ENCODE data around the gene DCLRE1C.
"Not testable (repeated sequence)": the region's sequence is repeated elsewhere in the genome, so short reads cannot be mapped to it uniquely, and the experiment has no call there.

Gene DCLRE1C

GRCh38 chr10:14910953-14911352 is 42.9 kb downstream of the DCLRE1C start:
- Histone ChIP-seq H3K9me3 (ENCODE audit: control insufficient read depth, low read length) (no peaks in the 10 kb centered on the region), H3K36me3 (ENCODE audit: control insufficient read depth, insufficient read depth, low read length) (no peaks in the 10 kb centered on the region)

GRCh38 chr10:14909101-14909500 is 44.8 kb downstream of the DCLRE1C start:
- no peak overlapping the region for H3K27ac ChIP-seq
- H3K4me3 ChIP-seq (ENCODE audit: low read depth, low read length) = no peak overlapping the region
- H3K36me3 ChIP-seq (ENCODE audit: control insufficient read depth, insufficient read depth, low read length) = no peaks in the 10 kb centered on the region
- H3K4me1 ChIP-seq = no peaks in the 10 kb centered on the region
- TF ChIP-seq CTCF (IDR thresholded peaks at IDR 0.05) = no peak
- H3K9me3 ChIP-seq (ENCODE audit: control insufficient read depth, low read length) = no peaks in the 10 kb centered on the region
- H3K4me2 ChIP-seq (ENCODE audit: low read length) = no peak overlapping the region
- H3K79me2 ChIP-seq = no peaks in the 10 kb centered on the region
- no peaks in the 10 kb centered on the region for H3K27me3 ChIP-seq (ENCODE audit: control insufficient read depth, insufficient read depth, low read length)
- no peak overlapping the region for H2AFZ ChIP-seq
- no peak overlapping the region for H3K9ac ChIP-seq

More at GRCh38 chr10:14910953-14911352, 42.9 kb downstream of the DCLRE1C start:
- Histone ChIP-seq H2AFZ (no peak overlapping the region), H3K4me2 (ENCODE audit: low read length) (no peak overlapping the region), H3K27ac (no peak overlapping the region), H3K9ac (no peak overlapping the region), H3K4me3 (ENCODE audit: low read depth, low read length) (no peak overlapping the region), H3K27me3 (ENCODE audit: control insufficient read depth, insufficient read depth, low read length) (no peaks in the 10 kb centered on the region), H3K4me1 (no peaks in the 10 kb centered on the region), H3K79me2 (no peaks in the 10 kb centered on the region)
- no peak for TF ChIP-seq CTCF (IDR thresholded peaks at IDR 0.05)

- H3K4me2 ChIP-seq (ENCODE audit: low read length); H3K9me3 ChIP-seq (ENCODE audit: control insufficient read depth, low read length); H2AFZ ChIP-seq; H3K4me1 ChIP-seq; H3K79me2 ChIP-seq; H3K36me3 ChIP-seq (ENCODE audit: control insufficient read depth, insufficient read depth, low read length); H3K27ac ChIP-seq; H3K9ac ChIP-seq; H3K27me3 ChIP-seq (ENCODE audit: control insufficient read depth, insufficient read depth, low read length); H3K4me3 ChIP-seq (ENCODE audit: low read depth, low read length): not testable (repeated sequence)
Measured at GRCh38 chr10:14907591-14907990, 46.3 kb downstream of the DCLRE1C start.

- TF ChIP-seq CTCF (IDR thresholded peaks at IDR 0.05) = no peak
- Histone ChIP-seq H3K79me2 (no peaks in the 10 kb centered on the region), H3K27me3 (ENCODE audit: control insufficient read depth, insufficient read depth, low read length) (no peaks in the 10 kb centered on the region), H3K9ac (no peak overlapping the region), H3K4me1 (no peaks in the 10 kb centered on the region), H3K4me2 (ENCODE audit: low read length) (no peak overlapping the region), H2AFZ (no peak overlapping the region), H3K27ac (no peak overlapping the region), H3K9me3 (ENCODE audit: control insufficient read depth, low read length) (no peaks in the 10 kb centered on the region), H3K4me3 (ENCODE audit: low read depth, low read length) (no peak overlapping the region), H3K36me3 (ENCODE audit: control insufficient read depth, insufficient read depth, low read length) (no peaks in the 10 kb centered on the region)
Measured at GRCh38 chr10:14906765-14907164, 47.1 kb downstream of the DCLRE1C start.

GRCh38 chr10:14905890-14906289 is 48.0 kb downstream of the DCLRE1C start:
- H3K9me3 ChIP-seq (ENCODE audit: control insufficient read depth, low read length) = no peaks in the 10 kb centered on the region
- TF ChIP-seq CTCF (IDR thresholded peaks at IDR 0.05) = no peak
- no peaks in the 10 kb centered on the region for H3K4me1 ChIP-seq
- H3K79me2 ChIP-seq = no peaks in the 10 kb centered on the region
- no peak overlapping the region for H3K4me2 ChIP-seq (ENCODE audit: low read length)
- no peak overlapping the region for H2AFZ ChIP-seq
- no peaks in the 10 kb centered on the region for H3K36me3 ChIP-seq (ENCODE audit: control insufficient read depth, insufficient read depth, low read length)
- no peak overlapping the region for H3K9ac ChIP-seq
- no peak overlapping the region for H3K27ac ChIP-seq
- no peaks in the 10 kb centered on the region for H3K27me3 ChIP-seq (ENCODE audit: control insufficient read depth, insufficient read depth, low read length)
- H3K4me3 ChIP-seq (ENCODE audit: low read depth, low read length) = no peak overlapping the region
